Psoas muscle (tissue), 8 donors: ENCODE measurements around the gene ABLIM1. TPM values are rescaled to one million over a fixed set of nuclear protein-coding genes. Genes with fewer than 3 reads are reported as not detected.
A peak's percentile ranks its signal among the peaks of the same experiment; 100 is the strongest.

Experiments used
- ATAC-seq, 4 donors: fragments of 200-7000 bp; cut with Tn5 transposase; one replicate each; pipeline ENCODE4 v1.9.1; 2020; ENCODE audit warnings: moderate library complexity in 3 of 4, mild to moderate bottlenecking in 2 of 4
- DNase-seq, 2 donors: peaks; one replicate each; pipeline ENCODE4 v3.0.0-alpha.2; 2020
- H3K27ac ChIP-seq: fragments of 200-600 bp; one replicate; pipeline ENCODE4 v1.8.0; 2022
- H3K27me3 ChIP-seq, 3 donors: fragments of 200-600 bp in 1 of 3; one replicate each; pipeline versions ENCODE4 v1.6.1 to v1.8.0; 2013 to 2022; ENCODE audit warnings: low read length in 2 of 3, mild to moderate bottlenecking in 2 of 3, moderate library complexity in 1 of 3; ENCODE audit not compliant: insufficient read depth in 3 of 3
- H3K36me3 ChIP-seq, 2 donors: fragments of 200-600 bp in 1 of 2; one replicate each; pipeline versions ENCODE4 v1.6.1 to v1.8.0; 2013 to 2022; ENCODE audit warnings: low read depth in 1 of 2, mild to moderate bottlenecking in 1 of 2, moderate library complexity in 1 of 2; ENCODE audit not compliant: insufficient read depth in 1 of 2
- H3K4me1 ChIP-seq: fragments of 200-600 bp; one replicate; pipeline ENCODE4 v1.8.0; 2022
- H3K4me3 ChIP-seq: fragments of 200-600 bp; one replicate; pipeline ENCODE4 v1.8.0; 2022; ENCODE audit warnings: mild to moderate bottlenecking
- H3K9me3 ChIP-seq: fragments of 200-600 bp; one replicate; pipeline ENCODE4 v1.8.0; 2022
- WGBS, 3 donors: extraction: QIAGEN DNeasy Blood & Tissue Kit; methylation state at CpG; one replicate each; pipeline versions ENCODE4 v1.1.6 to v1.1.7; 2013; 5-methylcytosine and 5-hydroxymethylcytosine counted together
- intact Hi-C, 2 donors: fragments of 100-400 bp; cut with DNase I; formaldehyde crosslinking; loops; one replicate each; pipeline versions ENCODE4 v1.11.0 to v1.14.2; 2022
- polyA plus RNA-seq, 3 donors: library from polyadenylated mRNA; stranded (reverse); fragments of 200-250 nt; gene quantifications; one replicate each; pipeline ENCODE4 v1.2.3, GENCODE V29; 2013
- total RNA-seq, 4 donors: library from RNA; stranded (reverse); fragmentation: NEBNext Ultra II Directional in 2 of 4; extraction: Animal tissue kit (Norgen Biotek cat#: 25700) in 2 of 4; gene quantifications; one replicate each; pipeline versions ENCODE4 v1.2.1 to v1.2.4, GENCODE V29; 2021 to 2023
- TF ChIP-seq, protein P1 (sequence below): fragments of 200-600 bp; IDR thresholded peaks from one replicate; pipeline ENCODE4 v1.8.0; 2022; ENCODE audit warnings: antibody characterized with exemption
- donor health status: healthy with polysubstance abuse.
- donor health status: DM: no; HTN: no; CAD: no; lungs with moderate emphysema.
- donor health status: Bipolar disorder and iron deficiency.
- donor health status: healthy.
- donor health status: DM: yes; HTN: yes; CAD: no.
- donor health status: DM: no; HTN: no; CAD: no.
- donor health status: DM: no; HTN: no; CAD: no.
- donor health status: DM: yes; HTN: yes; CAD: no.

The ABLIM1 gene
- total and polyA plus RNA-seq, 7 donors: 15.4 to 183 (median 21.8) TPM

DNA sequence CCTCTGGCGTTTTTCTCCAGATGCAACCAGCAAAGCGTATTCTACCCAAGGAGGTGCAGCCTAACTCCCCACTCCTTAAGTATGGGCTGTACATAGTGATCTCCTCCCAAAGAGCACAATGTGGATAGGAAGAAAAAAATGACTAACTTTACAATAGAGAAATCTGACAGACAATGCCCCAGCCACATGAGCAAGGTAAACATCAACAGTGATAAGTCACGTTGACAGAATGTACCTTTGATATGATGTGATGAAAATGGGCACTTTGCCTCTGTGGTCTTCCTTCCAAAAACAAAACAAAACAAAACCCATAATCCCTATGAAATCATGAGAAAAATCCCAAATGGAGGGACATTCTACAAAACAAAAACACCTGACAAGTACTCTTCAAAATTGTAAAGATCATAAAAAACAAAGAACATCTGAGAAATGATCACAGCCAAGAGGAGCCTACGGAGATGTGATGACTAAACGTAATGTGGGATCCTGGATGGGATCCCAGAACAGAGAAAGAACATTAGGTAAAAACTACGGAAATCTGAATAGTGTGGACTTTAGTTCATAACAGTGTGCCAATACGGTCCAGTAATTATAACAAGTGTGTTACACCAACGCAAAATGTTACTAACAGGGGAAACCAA lies 50.6 kb downstream of the ABLIM1 start:
- 52 to 65% (median 52%) methylated on average over 8 of the region's 8 CpGs for WGBS, 3 donors
- Histone ChIP-seq H3K36me3 (no peaks in the 10 kb centered on the region), H3K4me1 (no peaks in the 10 kb centered on the region), H3K27me3 (no peaks in the 10 kb centered on the region), H3K4me3 (no peak overlapping the region), H3K9me3 (no peaks in the 10 kb centered on the region), H3K27ac (no peak overlapping the region)
- TF ChIP-seq, protein P1, sequence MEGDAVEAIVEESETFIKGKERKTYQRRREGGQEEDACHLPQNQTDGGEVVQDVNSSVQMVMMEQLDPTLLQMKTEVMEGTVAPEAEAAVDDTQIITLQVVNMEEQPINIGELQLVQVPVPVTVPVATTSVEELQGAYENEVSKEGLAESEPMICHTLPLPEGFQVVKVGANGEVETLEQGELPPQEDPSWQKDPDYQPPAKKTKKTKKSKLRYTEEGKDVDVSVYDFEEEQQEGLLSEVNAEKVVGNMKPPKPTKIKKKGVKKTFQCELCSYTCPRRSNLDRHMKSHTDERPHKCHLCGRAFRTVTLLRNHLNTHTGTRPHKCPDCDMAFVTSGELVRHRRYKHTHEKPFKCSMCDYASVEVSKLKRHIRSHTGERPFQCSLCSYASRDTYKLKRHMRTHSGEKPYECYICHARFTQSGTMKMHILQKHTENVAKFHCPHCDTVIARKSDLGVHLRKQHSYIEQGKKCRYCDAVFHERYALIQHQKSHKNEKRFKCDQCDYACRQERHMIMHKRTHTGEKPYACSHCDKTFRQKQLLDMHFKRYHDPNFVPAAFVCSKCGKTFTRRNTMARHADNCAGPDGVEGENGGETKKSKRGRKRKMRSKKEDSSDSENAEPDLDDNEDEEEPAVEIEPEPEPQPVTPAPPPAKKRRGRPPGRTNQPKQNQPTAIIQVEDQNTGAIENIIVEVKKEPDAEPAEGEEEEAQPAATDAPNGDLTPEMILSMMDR: no peak
- peak in 2 of 4 donors; percentile 42 to 44 for ATAC-seq
- DNase-seq: no peak
- intact Hi-C loops: no loop called here

DNA sequence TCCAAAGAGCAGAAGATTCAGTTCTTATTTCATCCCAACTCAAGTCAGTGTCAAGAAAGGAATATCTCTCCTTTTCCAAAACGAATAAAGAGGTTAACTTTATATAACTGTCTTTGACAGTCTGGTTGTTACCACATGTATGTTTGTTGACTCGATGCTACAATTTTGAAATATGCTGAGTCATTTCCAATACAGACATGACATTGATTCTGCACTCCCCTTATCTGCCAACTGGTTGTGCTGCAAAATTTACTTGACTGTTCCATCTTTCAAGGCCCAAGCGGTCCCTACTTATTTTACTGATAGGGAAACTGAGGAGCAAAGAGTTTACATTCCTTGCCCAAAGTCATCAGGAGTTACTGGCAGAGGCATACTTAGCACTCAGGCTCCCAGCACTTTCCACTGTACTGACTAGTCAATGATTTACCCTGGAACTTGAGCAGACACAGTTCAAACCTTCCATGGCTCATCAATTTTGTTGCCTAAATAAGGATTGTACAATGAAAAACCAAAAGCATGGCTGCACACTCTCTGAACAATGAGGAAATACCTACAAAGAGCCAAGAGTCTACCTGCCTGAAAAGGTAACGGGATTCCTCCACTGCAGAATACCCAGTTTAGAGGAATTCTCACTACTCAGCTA lies 52.8 kb downstream of the ABLIM1 start:
- no peak for ATAC-seq
- H3K4me1 ChIP-seq: no peaks in the 10 kb centered on the region
- intact Hi-C loops: no loop called here

DNA sequence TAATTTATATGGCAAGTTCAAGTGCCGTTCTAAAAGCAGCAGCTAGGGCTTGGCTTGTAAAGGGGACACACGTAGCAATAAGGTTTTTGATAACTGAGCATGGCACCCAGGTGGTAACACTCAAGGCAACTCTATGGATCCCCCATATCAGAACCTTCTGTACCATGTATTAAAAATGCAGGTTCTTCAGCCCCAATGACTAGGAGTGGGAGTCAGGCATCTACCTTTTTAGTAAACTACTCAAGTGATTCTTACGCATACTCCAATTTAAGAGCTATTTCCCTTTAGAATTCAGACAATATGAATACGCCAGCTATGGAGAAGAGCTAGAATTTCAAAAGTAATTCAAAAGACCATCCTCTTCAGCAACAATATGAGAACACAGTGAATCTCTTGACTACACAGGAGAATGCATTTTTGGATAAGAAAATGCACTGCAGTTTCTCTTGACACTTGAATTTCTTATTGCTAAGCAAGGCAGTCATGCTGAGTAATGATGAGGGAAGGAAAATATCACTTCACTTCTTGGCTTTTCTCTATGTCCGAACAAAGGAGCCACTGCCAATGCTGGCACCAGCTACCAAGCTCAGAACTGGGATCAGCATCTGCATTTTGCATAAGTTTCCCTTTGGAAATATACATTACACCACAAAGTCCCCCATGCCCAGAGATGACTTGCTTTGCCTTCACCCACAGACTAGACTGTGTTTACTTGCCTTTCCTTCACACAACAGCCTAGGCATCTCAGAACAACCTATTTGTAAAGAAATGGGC lies 53.5 kb downstream of the ABLIM1 start:
- Histone ChIP-seq H3K4me3 (no peak overlapping the region), H3K27me3 (no peaks in the 10 kb centered on the region), H3K36me3 (no peaks in the 10 kb centered on the region), H3K9me3 (no peaks in the 10 kb centered on the region), H3K27ac (no peak overlapping the region), H3K4me1 (no peaks in the 10 kb centered on the region)
- no peak for ATAC-seq
- TF ChIP-seq, protein P1: no peak
- intact Hi-C loops: no loop called here
- 61 to 71% (median 67%) methylated on average over 5 of the region's 5 CpGs for WGBS, 3 donors
- DNase-seq: no peak

More for the DNA sequence above, 52.8 kb downstream of the ABLIM1 start:
- WGBS, 3 donors: 80 to 89% (median 83%) methylated on average over 4 of the region's 4 CpGs
- Histone ChIP-seq H3K27ac (no peak overlapping the region), H3K27me3 (no peaks in the 10 kb centered on the region), H3K9me3 (no peaks in the 10 kb centered on the region), H3K36me3 (no peaks in the 10 kb centered on the region), H3K4me3 (no peak overlapping the region)
- no peak for DNase-seq
- TF ChIP-seq, protein P1: no peak

GRCh38 chr10:114603948-114604347 lies 54.1 kb downstream of the ABLIM1 start:
- Histone ChIP-seq H3K27me3 (no peaks in the 10 kb centered on the region), H3K4me1 (no peaks in the 10 kb centered on the region), H3K27ac (no peak overlapping the region), H3K9me3 (no peaks in the 10 kb centered on the region), H3K4me3 (no peak overlapping the region), H3K36me3 (no peaks in the 10 kb centered on the region)
- ATAC-seq: no peak
- TF ChIP-seq, protein P1: no peak
- 67 to 80% (median 69%) methylated on average over 2 of the region's 2 CpGs for WGBS, 3 donors
- no peak for DNase-seq
- intact Hi-C loops: no loop called here
